Mucosa of gallbladder (tissue), 1 donor: ENCODE data around the gene KRT32. TPM values are rescaled to one million over a fixed set of nuclear protein-coding genes. Genes with fewer than 3 reads are reported as not detected.

Experiments
- DNase-seq: peaks from one replicate; pipeline ENCODE4 v3.0.0-alpha.2; 2020; ENCODE audit warnings: low spot score
- total RNA-seq: library from RNA; stranded (reverse); gene quantifications from one replicate; pipeline ENCODE4 v1.2.1, GENCODE V29; 2021
- donor health status: DM: no; HTN: no; CAD: no.

KRT32 gene
- total RNA-seq, 1 donor from 2014 or later, result not detected

DNA sequence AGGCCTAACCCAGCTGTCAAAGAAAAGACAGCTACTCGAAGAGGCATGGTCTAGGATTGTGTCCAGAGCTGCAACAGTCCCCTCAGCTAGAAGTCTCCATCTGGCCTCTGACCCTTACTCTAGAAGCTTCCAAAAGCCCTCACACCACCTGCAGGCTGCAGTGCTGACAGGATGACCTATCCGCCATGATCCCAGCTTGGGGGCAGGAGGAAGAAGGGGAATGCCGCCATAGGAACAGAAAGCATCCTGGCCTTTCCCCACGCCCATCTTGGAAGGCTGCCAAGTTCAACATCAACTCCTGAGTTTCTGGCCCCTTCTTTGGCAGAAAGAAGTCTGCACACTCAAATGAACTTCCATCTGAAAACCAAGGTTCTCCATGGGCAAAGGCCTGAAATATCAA is 25.6 kb upstream of the KRT32 start:
- DNase-seq, result peak; percentile 38

DNA sequence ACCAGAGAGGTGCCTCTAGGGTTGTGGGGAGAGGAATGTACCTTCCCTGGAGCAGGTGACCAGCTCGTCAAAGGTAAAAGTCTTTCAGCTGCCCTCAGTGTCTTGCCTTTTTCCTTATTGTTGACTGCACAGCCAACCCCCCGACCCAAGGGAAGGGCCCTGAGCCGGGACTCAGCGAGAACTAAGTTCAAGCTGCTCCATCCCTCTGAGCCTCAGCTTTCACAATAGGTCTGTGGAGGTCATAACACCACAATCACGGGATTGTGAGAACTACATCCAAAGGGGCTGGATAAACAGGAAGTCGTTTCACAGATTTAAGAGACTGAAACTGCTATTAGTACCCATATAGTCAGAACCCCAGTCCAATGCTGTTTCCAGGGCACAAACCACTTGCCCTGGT is 25.2 kb upstream of the KRT32 start:
- DNase-seq, result no peak

DNA sequence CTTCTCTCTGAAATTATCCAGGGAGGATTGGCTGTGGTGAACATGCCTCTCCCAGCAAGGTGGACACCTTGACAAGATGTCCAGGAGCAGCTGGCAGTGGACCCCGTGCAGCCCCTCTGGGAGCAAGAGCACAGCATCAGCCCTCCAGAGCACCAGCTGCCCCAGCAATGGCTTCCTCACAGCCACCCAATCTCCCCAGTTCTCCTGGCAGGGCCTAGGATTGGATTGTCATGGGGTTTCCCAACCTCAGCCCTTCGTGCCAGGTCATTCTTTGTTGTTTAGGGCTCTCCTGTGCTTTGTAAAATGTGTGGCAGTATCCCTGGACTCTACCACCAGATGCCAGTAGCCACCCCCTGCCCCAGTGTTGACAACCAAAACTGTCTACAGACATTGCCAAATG is 24.3 kb upstream of the KRT32 start:
- DNase-seq, result no peak

DNA sequence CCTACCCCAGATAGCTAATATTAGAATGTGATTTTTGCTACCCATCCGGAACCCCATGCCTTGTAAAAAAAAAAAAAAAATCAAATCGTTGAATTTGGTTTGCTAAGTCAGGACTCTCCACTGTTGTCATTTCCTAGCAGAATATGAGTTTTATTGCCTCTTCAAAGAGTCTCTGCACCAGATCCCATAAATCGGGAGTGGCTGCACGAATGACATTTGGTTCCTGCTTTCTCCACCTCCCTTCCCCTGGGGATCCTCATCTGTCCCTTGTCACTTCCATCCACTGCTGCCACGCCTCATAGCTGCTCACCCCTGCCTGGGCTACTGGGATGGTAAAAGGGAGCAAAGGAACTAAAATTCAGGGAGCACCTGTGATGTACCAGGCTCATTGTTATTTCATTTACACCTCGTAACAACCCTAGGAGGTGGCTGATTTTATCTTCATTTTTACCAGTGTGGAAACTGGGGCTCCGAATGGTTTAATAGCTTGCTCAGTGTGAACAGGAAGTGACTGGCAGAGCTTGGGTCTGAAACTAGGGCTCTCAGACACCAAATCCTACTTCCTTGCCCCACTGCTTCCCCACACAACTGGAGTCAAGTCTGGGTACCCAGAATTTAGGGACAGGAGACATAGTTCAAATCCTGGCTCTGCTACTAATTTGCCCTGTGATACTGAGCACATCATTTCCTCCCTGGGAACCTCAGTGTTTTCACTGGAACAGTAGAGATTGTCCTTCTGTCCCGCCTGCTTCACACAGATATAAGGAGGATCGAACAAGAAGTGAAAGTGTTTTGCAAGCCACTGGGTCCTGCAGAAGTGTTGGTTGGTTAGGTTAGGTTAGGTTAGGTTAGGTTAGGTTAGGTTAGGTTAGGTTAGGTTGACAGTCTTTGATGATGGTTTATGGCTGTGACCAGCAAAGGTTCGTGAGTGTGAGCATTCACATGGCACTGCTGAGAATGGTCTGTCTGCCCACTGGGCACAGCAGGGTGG is 23.1 kb upstream of the KRT32 start:
- DNase-seq, result no peak

DNA sequence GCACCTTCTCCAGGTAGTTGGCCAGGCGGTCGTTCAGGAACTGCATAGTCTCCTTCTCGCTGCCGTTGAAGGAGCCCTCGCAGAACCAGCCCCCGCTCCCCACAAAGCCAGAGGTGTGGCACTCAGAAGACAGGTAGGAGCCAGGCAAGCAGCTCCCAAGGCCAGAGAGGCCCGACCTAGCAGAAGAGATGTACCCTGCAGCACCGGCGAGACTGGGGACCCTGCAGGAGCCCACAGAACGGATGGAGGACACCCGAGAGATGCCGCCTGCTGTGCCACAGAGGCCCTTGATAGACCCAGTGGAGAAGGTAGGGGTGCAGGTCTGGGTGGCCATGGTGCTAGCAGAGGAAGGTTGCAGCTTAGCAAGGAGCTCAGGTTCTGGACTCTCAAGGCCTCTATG is 22.3 kb upstream of the KRT32 start, which contains the start of gene KRT36:
Gene KRT36 (minus strand): TSS at position 380 of the 400 bp plus-strand sequence. CDS start 46 bp downstream, at position 334.
- DNase-seq, result no peak

DNA sequence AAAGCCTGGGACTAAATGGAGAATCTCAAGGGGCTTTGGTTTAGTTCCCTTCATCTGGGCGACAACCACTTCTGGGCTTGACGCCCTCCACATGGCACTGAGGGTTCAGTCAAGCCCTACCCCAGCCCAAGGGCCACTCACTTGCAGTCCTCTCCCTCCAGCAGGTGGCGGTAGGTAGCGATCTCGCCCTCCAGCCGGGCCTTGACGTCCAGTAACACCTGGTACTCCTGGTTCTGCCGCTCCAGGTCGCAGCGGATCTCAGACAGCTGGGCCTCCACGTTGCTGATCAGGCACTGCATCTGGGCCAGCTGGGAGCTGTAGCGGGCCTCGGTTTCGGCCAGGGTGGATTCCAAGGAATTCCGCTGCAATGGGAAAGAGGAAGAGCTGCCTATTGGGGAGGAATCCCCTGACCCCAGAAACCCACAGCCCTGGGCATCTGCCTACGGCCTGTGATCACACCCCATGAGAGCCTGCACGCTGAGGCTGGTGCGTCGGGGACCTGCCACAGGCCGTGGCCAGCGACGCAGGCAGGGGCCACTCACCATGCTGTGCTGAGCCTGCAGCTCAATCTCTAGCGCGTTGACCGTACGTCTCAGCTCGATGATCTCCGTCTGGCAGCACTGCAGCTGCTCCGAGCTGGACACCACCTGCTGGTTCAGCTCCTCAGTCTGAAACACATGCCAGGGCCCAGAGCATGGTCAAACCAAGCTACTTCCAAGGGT is 19.8 kb upstream of the KRT32 start:
- DNase-seq, result peak; percentile 46

DNA sequence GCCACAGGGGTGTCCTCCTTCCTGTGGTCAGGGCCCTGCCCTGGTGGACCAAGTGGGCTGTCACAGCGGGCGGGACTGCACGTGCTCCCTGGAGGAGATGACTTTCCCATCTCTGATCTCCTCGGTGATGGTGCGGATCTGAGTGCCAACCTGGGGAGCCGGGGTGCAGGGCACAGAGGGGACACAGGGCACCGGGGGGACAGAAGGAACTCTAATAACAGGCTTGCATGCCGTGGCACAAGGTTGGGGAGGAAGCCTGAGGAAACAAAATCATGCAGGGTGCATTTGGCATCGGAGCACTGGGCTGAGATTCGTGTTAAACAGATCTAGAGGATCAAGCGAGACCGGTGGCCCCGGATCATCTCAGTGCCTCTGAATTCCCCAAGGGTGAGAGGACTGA is 19.1 kb upstream of the KRT32 start:
- no peak for DNase-seq

DNA sequence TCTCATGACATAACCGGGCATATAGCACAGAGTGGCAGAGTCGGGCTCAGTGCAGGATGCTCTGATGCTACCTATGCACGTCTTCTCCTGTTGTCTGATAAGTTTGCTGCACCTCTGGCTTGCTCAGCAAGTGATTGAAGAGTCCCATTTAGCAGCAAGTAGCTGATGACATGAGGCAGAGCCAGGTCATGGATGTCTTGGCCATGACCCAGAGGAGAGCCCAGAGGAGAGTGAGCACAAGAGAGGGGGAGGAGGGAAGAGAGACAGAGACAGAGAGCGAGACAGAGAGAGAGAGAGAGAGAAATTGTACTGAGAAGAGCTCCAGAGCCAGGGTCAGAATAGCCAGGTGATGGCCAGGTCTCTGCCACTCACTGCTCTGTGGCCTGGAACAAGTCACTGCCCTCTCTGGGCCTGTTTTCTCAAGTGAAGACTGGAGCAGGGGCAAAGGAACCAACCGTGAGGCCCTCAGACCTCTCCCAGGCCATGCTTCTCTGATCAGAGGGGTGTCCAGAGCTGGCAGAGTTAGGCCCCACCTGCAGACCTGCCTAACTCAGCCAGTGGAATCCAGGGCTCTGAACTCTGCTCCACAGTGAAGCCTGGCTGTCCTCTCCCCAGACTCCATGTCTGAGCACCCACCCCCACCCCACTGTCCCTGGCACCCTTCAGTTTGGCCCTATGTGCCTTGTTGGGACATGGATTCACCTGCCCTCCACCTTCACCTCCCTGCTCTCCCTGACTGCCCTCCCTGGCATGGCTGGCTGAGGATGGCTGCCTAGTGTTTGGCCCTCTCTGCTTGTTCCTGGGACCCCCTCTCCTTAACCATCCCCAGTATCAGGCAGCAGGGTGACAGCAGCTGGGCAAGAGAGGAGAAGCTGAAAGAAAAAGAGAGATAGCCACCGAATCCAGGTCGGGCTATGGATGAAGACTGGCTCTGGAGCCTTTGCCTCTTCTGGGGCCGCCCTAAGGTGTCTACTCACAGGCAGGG is 18.0 kb upstream of the KRT32 start:
- no peak for DNase-seq

DNA sequence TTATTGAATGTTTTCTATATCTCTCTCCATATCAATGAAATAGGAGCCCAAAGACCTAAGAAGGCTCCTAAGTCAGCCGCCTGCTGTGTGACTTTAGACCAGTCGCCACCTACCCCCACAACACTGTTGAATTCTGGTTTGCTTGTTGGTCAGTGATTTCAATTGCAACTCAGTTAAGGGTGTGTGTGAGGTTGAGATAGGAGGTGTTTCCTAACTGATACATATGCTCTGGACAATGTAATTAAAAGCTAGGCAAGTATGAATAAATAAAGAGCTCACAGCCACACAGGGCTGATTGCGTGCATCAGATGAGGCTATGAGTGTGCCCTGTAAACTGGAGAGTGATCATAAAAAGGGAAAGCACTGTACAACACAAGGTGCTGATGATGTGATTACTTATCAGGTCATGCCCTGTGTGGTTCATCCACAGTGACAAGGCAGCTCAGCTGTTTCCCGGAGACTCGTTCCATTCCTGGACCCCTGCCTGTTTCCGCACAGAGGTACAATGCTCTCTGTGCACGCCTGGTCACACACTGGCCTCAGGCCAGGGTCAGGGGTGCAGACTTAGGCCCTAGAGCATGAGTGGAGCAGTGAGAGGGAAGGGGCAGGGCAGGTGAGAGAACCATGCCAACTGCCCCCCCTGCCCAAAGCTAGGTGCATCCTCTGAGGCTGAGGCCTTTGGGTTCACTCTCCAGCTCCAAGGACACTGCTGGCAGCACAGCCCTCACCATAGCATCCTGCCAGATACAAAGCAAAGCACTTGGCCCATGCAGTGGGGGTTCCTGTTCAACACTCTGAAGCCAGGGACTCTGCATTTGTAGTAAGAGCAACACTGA is 17.0 kb upstream of the KRT32 start:
- DNase-seq, result no peak

DNA sequence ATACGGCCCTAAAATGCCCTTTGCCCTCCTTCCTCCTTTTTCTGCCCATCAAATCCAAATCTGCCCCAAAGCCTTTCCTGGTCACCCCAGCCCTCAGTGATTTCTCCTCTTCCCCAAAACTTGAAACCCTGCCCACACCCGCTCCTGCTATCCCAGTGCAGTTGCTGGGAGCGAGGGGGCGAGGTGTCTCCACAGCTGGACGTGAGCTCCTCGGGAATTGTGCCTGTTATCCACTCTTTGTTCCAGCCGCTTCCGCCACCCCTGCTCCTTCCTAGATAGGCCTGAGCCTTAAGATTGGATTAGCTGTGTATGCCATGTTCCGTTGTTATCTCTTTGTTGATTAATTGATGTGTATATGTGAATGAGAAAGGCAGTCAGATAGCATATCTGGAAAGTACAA is 16.3 kb upstream of the KRT32 start:
- DNase-seq, result no peak

DNA sequence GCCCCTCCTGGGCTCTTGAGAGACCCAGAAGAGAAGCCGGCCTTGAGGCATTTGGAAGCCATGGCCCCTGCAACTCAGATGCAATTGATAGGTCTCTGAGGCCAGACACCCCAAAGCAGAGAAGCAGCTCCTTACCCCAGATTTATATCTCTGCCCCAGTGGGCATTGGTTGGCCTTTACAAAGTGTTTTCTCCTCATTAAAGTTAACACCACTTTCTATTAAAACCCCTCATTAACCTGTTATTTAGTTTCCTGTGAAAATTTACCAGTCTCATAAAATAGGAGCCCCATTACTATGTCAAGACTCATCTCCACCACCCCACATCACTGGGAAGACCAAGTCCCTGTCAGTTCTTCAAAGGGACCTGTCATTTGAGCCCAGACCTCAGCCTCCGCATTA is 13.8 kb upstream of the KRT32 start, which contains the start of gene KRT35:
Gene KRT35 (minus strand): TSS at position 116 of the 400 bp plus-strand sequence. CDS start 54 bp downstream, at position 62.
- no peak for DNase-seq

DNA sequence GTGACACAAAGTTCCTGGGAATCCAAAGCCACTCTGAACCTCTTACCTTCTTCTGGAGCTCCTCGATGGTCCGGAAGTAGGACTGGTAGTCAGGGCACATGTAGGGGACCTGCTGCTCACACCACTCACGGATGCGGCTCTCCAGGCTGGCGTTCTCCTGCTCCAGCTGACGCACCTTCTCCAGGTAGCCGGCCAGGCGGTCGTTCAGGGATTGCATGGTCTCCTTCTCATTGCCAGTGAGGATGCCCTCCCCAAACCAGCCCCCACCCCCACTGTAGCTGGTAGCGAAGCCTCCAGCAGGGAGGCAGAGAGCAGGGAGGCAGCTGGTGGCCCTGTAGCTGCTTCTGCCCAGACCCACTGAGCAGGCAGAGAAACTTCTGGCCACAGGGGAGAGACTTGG is 13.4 kb upstream of the KRT32 start:
- no peak for DNase-seq

DNA sequence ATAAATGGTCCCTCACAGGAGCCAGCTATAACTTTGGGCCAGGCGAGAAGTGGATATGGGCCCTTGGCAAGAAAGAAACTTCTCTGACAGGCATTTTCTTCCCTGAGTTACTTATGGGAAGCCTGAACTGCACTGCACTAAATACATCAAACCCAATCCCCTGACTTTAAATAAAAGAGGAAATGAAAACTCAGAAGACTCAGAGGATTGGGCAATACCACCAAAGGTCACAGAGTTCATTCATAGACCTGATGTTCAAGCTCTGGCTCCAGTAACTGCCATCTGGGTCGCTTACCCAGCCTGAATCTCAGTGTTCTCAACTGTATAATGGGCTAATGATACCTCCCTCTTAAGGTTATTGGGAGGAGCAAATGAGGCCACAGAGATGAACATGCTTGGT is 12.9 kb upstream of the KRT32 start:
- DNase-seq, result no peak

DNA sequence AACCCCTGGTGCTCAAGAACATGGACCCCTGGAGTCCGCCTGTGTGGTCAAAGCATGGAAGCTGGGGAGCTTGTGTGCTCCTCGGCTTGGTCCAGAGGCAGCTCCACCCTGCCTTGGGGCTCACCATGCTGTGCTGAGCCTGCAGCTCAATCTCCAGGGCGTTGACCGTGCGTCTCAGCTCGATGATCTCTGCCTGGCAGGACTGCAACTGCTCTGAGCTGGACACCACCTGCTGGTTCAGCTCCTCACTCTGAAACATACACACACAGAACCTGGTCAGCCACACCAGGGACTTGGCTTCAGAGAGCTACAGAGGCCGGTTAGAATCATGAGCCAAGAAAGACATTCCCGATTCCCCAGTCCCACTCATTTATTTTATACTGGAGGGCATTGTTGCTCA is 11.1 kb upstream of the KRT32 start:
- DNase-seq, result no peak

DNA sequence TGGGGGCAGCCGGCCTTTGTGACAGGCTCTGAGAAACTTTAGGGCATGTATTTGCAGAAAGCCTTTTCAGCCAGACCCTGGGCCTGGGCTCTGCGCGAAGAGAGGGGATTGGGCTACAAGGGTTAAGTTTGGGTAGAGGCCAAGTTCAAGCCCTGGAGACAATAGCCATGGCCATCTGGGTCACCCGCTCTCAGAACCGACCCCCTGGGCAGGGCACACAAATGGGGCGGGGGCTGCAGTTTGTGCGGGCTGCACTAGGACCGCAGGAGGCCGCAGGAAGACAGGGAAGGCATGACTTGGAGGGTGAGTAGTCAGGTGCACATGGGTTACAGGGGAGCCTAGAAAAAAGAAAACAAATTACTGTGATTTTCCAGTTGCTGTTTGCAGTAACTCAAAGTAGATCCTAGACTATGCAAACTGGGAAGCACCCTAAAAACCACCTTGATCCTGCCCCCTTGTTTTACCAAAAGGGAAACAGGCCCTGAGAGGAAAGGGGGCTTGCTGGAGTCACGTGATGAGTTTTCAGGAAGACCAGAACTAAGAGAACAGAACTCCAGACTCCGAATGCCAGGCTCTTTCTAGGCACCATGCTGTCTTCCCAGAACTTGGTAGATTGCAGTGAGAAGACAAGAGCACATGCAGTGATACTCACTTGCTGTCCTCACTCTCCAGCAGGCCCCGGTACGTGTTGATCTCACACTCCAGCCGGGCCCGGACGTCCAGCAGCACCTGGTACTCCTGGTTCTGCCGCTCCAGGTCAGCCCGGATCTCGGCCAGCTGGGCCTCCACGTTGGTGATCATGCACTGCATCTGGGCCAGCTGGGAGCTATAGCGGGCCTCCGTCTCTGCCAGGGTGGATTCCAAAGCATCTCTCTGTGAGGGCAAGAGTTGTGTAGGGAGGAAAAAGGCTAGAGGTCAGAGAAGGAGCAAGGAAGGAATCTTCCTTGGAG is 10.0 kb upstream of the KRT32 start:
- no peak for DNase-seq

DNA sequence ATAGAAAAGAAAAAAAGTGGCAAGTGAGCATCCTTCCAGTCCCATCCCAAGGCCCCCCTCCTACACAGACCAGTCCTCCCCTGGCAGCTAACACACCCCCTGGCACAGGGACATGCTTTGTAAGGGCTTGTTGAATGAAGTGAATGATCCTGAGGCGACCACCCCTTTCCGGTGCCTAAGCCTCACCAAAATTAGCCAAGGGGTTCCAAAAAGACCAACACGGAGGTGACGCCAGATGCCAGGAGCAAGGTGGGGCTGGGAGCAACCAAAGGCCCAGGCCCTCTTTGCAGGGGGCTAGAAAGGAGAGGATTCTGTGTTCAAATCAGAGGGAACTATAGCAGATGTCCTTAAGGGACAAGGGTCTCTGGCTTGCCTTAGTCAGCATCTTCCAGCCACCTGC is 8.2 kb upstream of the KRT32 start:
- no peak for DNase-seq

DNA sequence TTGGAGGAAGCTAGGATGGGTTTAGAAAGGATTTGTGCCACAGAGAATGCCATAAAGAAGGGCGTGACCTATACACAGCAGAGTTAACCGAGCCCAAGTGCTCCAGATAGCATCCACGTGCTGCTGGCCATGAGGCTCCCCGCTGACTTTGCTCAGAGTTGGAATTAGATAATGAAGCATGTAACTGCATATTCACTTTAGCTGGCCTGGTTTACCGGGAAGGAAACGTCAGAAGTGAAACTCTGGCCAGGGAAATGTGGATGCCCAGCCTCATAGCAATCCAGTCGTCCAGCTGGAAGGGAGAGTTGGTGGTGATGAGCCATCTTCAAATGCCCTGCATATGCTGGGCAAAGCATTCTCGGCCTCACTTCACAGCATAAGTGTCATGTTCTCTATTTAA is 7.7 kb upstream of the KRT32 start:
- no peak for DNase-seq

DNA sequence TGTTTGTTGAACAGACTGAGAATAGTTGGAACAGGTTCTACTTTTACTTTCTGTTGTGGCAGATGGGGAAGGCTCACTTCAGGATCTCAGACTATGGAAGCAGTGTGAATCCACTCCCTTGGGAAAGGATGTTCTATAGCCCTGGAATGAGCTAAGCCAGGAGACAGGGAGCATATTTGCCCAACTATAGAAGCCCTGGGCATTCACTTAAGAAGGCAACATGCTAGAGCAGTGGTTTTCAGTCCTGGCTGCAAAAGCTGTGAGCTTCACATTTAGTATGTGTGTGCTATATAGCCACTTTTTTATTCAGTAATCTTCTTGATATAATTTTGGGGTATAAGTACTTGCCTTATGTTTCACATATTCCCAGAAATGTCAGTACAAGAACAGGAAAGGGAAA is 1.2 kb upstream of the KRT32 start:
- no peak for DNase-seq

DNA sequence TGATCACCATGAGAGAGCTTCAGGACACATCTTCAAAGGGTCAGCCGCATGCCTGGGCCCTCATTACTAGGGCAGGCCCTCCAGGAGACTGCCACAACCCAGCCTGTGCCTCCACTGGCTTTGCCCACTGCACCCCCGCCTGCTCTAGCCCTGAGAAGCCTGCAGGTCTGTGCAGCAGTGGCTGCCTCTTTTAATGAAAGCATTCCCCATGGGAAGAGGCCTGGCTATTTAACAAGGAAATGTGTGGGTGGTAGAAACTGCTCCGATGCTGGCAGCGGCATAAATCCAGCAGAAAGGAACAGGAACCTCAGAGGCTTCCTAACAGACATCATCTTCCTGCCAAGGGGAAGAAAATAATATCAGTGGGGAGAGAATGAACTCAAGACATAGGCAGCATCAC is 375 bp upstream of the KRT32 start:
- no peak for DNase-seq
